GM18508 (cell line): Measurements from ENCODE around the gene VPS13A.
"Not testable (repeated sequence)": the region's sequence is repeated elsewhere in the genome, so short reads cannot be mapped to it uniquely, and the experiment has no call there.

Experiments
- ATAC-seq: cut with Tn5 transposase; IDR thresholded peaks from one replicate; pipeline ENCODE4 v1.9.1; 2021; ENCODE audit warnings: moderate number of reproducible peaks; ENCODE audit not compliant: insufficient read depth, unreplicated experiment

The VPS13A gene

DNA sequence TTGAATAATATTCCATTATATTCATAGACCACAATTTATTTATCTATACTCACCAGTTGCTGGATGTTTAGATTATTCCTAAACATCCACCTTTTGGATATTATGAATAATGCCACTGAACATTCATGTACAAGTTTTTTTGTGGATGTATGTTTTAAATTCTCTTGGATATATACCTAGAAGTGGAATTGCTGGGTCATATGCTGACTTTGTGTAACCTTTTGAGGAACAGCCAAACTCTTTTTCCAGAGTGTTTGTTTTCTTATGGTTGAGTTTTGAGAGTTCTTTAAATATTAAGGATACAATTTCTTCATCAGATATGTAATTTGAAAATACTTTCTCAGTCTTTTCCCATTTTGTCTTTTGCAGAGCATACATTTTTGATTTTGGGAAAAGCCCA is 2.7 kb downstream of the VPS13A start:
- no peak for ATAC-seq

DNA sequence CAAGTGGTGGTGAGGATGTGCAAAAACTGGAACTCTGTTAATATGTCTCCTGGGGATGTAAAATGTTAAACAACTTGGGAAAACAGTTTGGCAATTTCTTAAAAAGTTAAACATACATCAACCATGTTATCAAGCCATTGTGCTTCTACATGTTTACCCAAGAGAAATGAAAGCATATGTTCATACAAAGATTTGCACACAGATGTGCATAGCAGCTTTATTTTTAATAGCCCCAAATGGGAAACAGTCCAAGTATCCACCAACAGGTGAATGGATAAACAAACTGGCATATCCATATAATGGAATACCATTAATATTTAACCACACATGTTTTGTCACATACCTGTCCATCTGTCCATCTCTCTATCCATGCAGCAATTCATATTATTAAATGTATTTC is 6.2 kb downstream of the VPS13A start:
- ATAC-seq = no peak

DNA sequence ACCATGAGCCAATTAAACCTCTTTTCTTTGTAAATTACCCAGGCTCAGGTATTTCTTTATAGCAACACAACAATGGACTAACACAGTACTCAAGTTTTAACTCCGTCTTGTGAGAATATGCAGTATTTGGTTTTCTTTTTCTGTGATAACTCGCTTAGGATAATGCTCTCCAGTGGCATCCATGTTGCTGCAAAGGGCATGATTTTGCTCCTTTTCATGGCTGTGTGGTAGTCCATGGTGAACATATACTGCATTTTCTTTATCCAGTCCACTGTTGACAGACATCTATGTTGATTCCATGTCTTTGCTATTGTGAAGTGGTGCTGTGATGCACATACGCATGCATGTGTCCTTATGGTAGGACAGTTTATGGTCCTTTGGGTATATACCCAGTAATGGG is 10.9 kb downstream of the VPS13A start:
- ATAC-seq = no peak

DNA sequence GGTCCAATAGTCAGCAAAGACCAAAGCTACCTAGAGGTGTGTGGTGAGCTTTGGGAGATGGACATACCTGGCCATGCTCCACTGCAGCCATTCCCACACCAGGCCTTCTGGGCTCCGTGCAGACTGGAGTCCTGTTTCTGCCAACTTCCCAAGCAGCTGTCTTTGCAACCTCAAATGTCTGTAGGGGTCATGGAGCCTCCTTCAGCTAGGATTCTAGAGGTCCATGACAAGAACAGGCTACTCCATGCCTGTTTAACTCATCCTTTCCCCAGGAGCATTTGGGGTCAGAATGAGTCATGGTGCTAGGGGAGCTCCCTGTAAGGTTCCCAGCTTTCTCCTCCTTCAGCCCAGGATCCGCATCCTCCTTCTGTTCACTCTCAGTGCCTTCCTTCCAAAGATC is 17.1 kb downstream of the VPS13A start:
- no peak for ATAC-seq

DNA sequence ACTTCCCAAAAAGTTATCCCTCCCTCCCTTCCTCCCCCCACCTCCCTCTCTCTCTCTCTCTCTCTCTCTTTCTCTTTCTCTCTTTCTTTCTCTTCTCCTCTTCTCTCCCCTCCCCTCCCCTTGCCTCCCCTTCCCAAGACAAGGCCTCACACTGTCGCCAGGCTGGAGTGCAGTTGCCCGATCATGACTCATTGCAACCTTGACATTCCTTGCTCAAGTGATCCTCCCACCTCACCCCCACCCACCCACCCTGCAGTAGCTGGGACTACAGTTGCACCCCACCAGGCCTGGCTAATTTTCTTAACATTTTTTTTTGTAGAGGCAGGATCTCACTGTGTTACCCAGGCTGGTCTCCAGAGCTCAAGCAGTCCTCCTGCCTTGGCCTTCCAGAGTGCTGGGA is 32.8 kb downstream of the VPS13A start:
- no peak for ATAC-seq

DNA sequence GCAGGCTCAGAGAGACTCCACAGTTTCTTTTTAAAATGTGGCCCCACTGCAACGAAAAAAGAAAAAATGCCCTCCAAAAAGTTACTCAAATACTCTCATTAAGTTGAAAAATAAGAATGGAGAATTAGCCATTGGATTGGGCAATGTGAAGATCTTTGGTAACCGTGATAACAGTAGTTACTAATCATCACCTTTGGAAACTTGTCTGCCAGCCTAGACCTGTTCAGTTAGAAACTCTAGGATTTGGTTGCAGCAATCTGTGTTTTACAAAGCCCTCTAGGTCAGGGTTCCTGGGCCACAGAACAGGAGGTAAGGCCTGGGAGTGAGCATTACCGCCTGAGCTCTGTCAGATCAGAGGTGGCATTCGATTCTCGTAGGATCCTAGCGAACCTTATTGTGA is 34.2 kb downstream of the VPS13A start:
- no peak for ATAC-seq

DNA sequence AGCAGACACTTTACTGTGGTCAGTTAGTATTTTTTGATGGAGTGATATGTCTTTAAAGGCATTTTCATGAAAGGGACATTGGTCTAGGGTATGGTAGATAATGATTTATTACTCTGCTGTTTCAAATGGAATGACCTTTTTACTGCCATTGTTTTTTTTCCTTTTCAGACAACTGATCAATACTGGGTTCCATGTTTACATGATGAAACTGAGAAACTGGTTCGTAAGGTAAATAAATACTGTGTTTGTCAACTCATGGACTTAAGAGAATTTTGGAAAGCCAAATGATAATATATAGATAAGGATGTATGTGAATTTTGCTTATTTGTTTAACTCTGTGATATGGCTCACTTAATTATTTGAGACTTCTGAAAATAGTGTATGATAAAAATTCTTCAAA is 35.5 kb downstream of the VPS13A start:
- no peak for ATAC-seq

DNA sequence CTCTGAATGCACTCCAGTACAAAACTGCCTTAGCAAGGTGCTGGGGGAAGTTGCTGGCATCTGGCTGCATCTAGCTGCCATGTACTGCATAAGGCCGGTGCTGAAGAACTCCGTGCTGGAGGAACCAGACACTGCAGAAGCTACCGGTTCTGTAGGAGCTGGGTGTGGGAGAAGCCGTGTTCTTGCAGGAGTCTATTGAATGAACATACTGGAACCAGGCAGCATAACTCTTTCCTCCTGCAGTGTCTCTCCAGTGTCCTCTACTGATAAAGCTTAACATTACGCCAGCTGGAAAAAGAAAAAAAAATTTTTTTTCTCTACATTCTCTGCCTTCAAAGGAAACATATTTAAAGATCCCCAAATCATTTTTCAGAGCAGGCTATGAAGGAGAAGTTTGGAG is 38.5 kb downstream of the VPS13A start:
- ATAC-seq = no peak

DNA sequence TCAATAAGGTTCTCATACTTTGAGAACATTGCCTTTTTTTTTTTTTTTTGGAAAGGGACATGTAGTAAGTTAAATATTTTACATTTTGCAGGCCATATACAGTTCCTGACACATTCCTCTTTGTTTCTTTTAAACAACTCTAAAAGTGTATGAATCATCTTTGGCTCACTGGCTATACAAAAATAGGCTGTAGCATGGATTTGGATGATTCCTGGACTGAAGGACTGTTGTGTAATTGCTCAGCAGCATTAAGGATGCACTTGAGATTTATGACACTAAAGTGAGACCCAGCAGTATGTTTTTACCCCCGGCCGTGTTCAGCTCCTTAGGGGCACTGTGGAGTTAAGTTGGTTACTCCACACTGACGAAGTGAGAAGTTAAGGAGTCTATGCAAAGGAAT is 41.3 kb downstream of the VPS13A start:
- ATAC-seq = no peak

DNA sequence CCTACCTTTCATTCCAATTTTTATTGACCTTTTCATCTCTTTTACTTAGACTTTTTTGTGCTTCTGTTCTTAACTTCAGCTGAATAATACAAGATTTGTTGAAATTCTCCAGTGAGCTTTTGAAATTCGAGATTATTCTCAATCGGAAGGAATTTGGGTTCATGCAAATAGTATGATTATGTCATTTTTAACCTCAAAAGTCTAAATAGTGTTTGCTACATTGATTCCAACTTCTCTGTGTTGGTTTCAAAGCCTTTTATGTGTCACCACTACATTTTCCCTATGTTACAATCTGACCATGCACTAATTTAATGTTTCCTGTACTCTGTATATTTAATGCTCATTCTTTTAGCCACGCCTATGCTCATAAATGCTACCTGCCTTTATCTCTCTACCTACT is 44.1 kb downstream of the VPS13A start:
- ATAC-seq = no peak

DNA sequence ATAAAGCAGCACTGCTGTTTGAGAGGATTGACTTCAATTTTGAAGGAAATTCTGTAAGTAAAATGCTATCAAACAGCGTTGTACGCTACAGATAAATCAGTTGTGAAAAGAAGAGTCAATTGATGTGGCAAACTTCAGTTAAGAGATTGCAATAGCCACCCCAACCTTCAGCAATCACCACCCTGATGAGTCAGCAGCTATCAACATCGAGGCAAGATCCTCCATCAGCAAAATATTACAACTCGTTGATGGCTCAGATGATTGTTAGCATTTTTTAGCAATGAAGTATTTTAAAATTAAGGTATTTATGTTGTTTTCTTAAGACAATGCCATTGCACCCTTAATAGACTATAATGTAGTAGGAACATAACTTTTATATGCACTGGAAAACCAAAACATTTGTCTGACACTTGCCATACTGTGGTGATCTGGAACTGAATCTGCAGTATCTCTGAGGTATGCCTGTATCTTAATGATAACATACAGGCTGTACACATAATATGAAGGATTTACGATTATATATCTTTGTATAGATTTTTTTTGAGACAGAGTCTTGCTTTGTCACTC is 47.5 kb downstream of the VPS13A start:
- ATAC-seq = no peak

DNA sequence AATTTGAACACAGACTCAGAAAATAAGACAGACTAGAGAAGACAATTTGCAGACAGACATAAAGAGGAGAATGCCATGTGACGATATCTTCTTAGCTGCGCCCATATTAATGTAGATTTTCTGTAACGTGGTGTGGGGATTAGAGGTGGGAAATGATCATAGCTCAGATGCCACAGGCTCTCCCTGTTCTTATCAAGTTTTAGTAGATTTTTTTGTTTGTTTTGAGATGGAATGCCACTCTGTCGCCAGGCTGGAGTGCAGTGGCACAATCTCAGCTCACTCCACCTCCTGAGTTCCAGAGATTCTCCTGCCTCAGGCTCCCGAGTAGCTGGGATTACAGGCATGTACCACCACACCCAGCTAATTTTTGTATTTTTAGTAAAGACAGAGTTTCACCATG is 59.4 kb downstream of the VPS13A start:
- ATAC-seq = no peak

DNA sequence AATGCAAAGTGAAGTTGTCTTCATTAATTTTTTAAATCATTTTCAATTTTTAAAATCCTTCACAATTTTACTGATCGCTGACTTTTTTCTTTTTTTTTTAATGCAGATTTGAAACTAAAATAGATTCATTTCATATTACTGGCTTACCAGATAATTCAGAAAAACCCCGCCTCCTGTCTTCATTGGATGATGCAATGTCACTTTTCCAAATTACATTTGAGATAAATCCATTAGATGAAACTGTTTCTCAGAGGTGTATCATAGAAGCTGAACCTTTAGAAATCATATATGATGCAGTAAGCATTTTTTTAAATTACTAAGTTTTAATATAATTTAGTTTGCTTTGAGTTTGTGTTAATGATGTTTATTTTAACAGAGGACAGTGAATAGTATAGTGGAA is 60.6 kb downstream of the VPS13A start:
- ATAC-seq = no peak

DNA sequence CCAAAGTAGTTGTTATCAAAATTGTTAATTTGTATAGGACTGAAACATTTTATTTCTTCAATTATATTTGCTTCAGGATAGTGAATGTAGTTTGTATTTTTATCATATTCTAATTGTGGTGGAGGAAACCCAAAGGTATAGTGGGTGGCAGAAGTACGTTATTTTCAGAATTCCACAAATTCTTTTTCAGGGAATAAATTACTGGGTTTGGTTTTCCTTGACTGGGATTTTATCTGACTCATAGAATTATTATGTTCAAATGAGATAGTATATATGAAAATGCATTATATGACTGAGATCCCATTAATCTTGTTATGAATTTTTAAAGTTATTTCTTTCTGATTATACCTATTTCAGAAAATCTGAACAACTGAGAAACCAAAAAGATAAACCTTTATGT is 73.7 kb downstream of the VPS13A start:
- no peak for ATAC-seq

DNA sequence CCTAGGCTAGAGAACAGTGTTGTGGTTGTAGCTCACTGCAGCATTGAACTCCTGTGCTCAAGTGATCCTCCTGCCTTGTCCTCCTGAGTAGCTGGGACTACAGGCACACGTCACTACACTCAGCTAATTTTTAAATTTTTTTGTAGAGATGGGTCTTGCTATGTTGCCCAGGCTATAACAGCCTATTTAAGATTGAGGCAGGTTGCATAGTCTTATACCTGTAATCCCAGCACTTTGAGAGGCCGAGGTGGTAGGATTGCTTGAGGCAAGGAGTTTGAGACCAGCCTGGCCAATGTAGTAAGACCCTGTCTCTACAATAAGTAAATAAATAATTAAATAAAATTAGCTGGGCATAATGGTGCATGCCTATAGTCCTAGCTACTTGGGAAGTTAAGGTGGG is 79.9 kb downstream of the VPS13A start:
- ATAC-seq = no peak

DNA sequence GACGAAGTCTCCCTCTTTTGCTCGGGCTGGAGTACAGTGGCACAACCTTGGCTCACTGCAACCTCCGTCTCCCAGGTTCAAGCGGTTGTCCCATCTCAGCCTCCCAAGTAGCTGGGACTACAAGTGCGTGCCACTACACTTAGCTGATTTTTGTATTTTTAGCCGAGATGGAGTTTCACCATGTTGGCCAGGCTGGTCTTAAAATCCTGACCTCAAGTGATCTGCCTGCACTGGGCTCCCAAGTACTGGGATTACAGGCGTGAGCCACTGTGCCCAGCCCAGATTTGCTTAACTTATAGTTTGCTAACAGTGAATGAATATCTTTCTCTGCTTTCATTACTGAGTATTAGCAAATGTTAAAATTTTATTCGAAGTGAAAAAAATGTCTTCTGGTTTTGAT is 84.3 kb downstream of the VPS13A start:
- ATAC-seq = no peak

DNA sequence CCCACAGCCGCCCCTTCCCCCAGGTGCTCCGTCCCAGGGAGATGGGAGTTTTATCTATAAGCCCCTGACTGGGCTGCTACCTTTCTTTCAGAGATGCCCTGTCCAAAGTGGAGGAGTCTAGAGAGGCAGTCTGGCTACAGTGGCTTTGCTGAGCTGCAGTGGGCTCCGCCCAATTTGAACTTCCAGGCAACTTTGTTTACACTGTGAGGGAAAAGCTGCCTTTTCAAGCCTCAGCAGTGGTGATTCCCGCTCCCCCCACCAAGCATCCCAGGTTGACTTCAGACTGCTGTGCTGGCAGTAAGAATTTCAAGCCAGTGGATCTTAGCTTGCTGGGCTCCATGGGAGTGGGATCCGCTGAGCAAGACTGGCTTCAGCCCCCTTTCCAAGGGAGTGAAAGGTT is 90.4 kb downstream of the VPS13A start:
- ATAC-seq = not testable (repeated sequence)

DNA sequence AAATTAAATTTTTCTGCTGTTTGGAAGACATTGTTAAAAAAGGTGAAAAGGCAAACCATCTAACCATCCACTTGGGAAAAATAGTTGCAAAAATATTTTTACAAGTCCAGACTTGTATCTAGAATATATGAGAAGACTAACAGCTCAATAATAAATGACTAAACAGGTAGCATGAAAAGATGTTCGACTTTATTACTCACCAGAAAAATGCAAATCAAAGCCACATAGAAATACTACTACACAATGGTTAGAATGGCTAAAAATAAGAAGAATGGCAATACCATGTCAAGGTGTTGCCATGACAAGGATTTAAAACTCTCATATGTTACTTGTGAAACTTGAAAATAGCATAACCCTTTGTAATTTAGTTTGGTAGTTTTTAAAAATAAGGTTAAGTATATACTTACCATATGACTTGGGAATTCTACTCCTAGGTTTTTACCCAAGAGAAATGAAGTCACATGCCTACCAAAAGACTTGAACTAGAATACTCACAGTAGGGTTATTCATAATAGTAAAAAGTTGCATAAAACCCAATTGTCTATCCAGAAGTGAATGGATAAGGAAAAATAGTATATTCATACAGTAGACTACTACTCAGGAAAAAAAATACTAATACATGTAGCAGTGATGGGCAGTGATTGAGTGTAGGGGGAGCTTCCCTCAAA is 93.8 kb downstream of the VPS13A start:
- ATAC-seq = peak; percentile 52

DNA sequence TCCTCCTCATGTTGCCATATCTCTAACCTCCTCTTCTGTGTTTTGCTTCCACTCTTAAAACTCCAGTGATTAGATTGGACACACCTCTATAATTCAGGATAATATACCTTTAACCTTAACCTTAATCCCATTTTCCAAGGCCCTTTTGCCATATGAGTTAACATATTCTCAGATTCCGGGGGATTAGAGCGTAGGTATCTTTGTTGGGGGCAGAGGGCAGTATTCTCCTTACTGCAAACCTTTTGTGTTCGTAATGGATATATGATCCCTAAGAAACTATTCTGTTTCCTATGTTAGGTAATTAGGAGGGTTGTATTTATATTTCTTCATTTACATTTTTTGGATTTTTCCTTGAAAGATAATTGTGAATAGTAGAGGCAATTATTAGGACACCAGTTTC is 99.5 kb downstream of the VPS13A start:
- no peak for ATAC-seq

DNA sequence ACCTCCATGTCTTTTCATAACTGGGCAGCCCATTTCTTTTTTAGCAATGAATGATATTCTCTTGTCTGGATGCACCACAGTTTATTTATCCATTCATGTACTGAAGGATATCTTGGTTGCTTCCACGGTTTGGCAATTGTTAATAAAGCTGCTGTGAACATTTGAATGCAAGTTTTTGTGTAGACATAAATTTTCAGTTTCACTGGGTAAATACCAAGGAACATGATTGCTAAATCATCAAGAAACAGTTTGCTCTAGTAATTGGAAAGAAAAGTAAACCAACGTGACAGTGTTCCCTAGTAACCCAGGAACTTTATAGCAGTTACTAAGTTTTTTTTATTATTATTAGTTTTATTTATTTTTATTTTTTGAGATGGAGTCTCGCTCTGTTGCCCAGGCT is 100.4 kb downstream of the VPS13A start:
- ATAC-seq = no peak

DNA sequence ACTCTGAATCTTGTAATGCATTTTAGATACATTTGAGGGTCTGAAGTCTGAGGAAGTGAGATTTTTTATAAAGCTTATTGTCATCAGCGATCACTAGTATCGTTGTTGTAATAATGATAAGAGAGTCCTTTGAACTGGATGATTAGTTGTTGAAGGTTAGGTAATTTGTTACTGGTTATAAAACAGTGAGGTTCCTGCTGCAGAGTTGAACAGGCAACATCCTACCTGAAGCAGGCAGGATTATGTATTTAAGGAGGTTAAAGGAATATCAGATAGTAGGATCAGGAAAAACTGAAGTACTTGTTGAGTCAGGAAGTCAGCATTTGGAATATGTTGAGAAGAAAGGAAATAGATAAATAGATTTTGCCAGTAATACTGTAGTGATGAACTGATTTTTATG is 106.7 kb downstream of the VPS13A start:
- ATAC-seq = no peak

DNA sequence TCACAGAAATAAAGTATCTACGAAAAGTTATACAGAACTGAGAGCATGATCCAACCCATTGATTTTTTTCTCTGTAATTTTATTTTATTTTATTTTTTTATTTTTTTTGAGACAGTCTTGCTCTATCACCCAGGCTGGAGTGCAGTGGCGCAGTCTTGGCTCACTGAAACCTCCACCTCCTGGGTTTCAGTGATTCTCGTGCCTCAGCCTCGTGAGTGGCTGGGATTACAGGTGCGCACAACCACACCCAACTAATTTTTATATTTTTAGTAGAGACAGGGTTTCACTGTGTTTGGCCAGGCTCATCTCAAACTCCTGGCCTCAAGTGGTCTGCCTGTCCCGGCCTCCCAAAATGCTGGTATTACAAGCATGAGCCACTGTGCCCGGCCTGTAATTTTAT is 107.3 kb downstream of the VPS13A start:
- ATAC-seq = no peak

DNA sequence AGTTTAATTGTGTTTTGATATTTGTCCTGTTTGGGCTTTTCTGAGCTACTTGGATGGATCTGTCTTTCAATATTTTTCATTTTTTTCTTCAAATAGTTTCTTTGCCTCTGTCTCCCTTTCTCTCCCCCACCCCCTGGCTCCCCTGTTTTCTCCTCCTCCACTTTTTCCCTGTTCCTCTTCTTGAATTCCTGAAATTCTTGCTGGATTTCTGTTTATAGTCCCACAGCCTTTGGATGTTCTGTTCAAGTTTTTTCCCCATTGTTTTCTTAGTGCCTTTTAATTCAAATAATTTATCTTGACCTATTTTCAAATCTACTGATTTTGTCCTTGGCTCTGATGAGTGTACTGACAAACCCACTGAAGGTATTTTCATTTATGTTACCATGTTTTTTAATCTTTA is 113.0 kb downstream of the VPS13A start:
- ATAC-seq = no peak
